NT2/D1 (cell line): ENCODE measurements around the gene MGAM2.

Experiments
- DNase-seq: peaks from one replicate; pipeline ENCODE4 v3.0.0-alpha.2; 2011; ENCODE audit warnings: low read depth, low spot score
- H3K27me3 ChIP-seq: 2 replicates; pipeline ENCODE4 v1.6.0; 2011; ENCODE audit warnings: mild to moderate bottlenecking; ENCODE audit not compliant: insufficient read length, insufficient read depth
- H3K36me3 ChIP-seq: 2 replicates; pipeline ENCODE4 v1.6.1; 2011; ENCODE audit warnings: mild to moderate bottlenecking, low read length, mixed read lengths; ENCODE audit not compliant: insufficient read depth, insufficient read length
- H3K4me1 ChIP-seq: 2 replicates; pipeline ENCODE4 v1.5.1; 2011; ENCODE audit not compliant: insufficient read depth, insufficient read length
- H3K4me3 ChIP-seq: 2 replicates; pipeline ENCODE4 v1.5.1; 2011; ENCODE audit warnings: low read depth; ENCODE audit not compliant: insufficient read length
- H3K9ac ChIP-seq: 2 replicates; pipeline ENCODE4 v1.6.0; 2011; ENCODE audit warnings: low read depth; ENCODE audit not compliant: insufficient read length
- H3K9me3 ChIP-seq: 2 replicates; pipeline ENCODE4 v1.5.1; 2011; ENCODE audit warnings: mild to moderate bottlenecking, low read length; ENCODE audit not compliant: insufficient read depth
- SUZ12 ChIP-seq: IDR thresholded peaks from 2 replicates; pipeline ENCODE4 v1.6.1; 2011; ENCODE audit not compliant: insufficient read length, insufficient read depth; ENCODE audit errors: extremely low read depth
- YY1 ChIP-seq: IDR thresholded peaks from 2 replicates; pipeline ENCODE4 v1.6.1; 2011; ENCODE audit not compliant: insufficient read length, insufficient read depth
- ZNF274 ChIP-seq: IDR thresholded peaks from 2 replicates; pipeline ENCODE4 v1.6.1; 2011; ENCODE audit warnings: mild to moderate bottlenecking, low read depth, low read length

Gene MGAM2

DNA sequence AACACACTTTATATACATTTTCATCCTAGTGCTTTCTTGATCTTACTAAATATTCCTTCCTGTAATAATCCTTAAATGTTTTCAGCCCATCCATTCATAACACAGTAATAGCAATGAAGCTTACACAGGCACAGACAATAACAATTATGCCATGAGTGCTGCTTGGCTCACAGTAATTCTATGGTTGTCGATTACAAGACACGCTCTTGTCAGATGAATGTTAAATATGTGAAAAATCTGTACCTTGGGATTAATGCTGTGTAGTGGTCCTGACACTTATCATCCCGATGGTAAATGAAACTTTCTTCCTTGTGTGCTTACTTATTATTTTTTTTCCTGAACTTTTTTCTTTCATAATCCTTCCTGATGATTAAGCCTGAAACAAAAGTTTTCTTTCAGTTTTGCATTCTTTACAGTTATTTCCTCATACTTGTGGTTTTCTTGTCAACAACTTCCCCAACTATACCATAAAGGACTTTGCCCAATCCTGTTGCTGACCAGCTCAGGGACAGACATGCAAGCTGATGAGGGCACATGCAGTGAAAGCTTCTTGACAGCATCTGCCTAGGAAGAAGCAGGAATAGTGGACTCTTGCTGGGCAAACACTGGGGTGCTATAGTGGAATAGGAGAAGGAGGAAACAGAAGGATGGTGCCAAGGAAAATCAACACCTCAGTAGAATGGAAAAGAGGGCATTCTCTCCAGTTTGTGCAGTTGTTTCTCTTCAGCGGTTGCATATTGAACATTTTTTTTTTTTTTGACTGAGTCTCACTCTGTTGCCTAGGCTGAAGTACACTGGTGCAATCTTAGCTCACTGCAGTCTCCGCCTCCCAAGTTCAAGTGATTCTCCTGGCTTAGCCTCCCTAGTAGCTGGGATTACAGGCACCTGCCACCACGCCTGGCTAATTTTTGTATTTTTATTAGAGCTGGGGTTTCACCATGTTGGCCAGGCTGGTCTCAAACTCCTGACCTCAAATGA, 6.7 kb upstream of the MGAM2 start:
- no peak for TF ChIP-seq ZNF274
- no peak for TF ChIP-seq YY1
- TF ChIP-seq SUZ12 = no peak
- no peaks in the 10 kb centered on the region for H3K9me3 ChIP-seq
- H3K4me1 ChIP-seq = no peaks in the 10 kb centered on the region
- DNase-seq = no peak
- no peak overlapping the region for H3K9ac ChIP-seq
- no peaks in the 10 kb centered on the region for H3K27me3 ChIP-seq
- H3K4me3 ChIP-seq = no peak overlapping the region
- H3K36me3 ChIP-seq = no peaks in the 10 kb centered on the region

DNA sequence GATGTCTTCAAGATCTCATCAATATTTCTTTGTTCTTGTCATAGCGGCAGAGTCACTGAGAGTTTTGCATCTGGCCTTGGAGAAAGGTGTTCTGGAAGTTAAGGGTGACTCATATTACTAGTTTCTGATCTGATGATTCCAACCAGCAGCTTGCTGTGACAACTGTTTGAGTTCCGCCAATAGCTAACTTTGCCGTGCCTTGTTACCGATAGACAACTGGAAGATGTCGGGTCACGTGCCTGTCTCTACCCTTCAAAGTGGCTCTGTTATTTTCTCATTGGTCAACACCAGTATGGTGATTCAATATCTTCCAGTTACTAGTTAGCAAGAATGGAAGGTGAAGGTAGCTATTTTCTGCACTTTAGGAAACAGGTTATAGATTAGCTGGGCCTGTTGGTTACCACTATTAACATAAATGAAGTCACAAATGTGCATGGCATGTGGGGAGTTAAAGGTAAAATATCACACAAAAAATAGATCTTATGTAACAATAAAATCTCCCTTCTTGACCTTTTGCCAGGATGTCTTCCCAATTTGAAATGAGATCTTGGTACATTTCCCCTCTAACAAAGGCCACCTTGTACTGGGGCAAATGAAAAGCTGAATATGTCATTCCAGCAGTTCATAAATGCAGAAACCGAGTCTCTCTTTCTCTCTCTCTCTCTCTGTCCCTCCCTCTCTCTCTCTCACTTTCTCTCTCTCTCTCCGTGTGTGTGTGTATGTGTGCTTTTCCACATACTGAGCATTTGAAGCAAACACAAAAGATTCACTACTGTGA, 2.6 kb upstream of the MGAM2 start:
- Histone ChIP-seq H3K4me1 (peaks cover 4% of the 10 kb centered on the region), H3K4me3 (no peak overlapping the region), H3K36me3 (no peaks in the 10 kb centered on the region), H3K27me3 (no peaks in the 10 kb centered on the region), H3K9ac (no peak overlapping the region), H3K9me3 (no peaks in the 10 kb centered on the region)
- TF ChIP-seq SUZ12 (no peak), ZNF274 (no peak), YY1 (no peak)
- no peak for DNase-seq

- Histone ChIP-seq H3K36me3 (no peaks in the 10 kb centered on the region), H3K4me3 (no peak overlapping the region), H3K4me1 (peaks cover 4% of the 10 kb centered on the region), H3K9me3 (no peaks in the 10 kb centered on the region), H3K27me3 (no peaks in the 10 kb centered on the region), H3K9ac (no peak overlapping the region)
- no peak for DNase-seq
- TF ChIP-seq ZNF274 (no peak), YY1 (no peak), SUZ12 (no peak)
These were observed 1.4 kb upstream of the MGAM2 start for GRCh38 chr7:142110098-142110497.

GRCh38 chr7:142110638-142111037, 880 bp upstream of the MGAM2 start:
- Histone ChIP-seq H3K4me3 (no peak overlapping the region), H3K4me1 (peaks cover 4% of the 10 kb centered on the region), H3K36me3 (no peaks in the 10 kb centered on the region), H3K27me3 (no peaks in the 10 kb centered on the region), H3K9ac (no peak overlapping the region), H3K9me3 (no peaks in the 10 kb centered on the region)
- no peak for DNase-seq
- TF ChIP-seq ZNF274 (no peak), YY1 (no peak), SUZ12 (no peak)

GRCh38 chr7:142112086-142112485, 568 bp downstream of the MGAM2 start:
- no peaks in the 10 kb centered on the region for H3K27me3 ChIP-seq
- no peak overlapping the region for H3K9ac ChIP-seq
- peak; percentile 59 for DNase-seq
- H3K4me1 ChIP-seq = peaks cover 4% of the 10 kb centered on the region
- H3K36me3 ChIP-seq = no peaks in the 10 kb centered on the region
- TF ChIP-seq SUZ12 = no peak
- no peak for TF ChIP-seq YY1
- TF ChIP-seq ZNF274 = no peak
- no peaks in the 10 kb centered on the region for H3K9me3 ChIP-seq
- H3K4me3 ChIP-seq = no peak overlapping the region

DNA sequence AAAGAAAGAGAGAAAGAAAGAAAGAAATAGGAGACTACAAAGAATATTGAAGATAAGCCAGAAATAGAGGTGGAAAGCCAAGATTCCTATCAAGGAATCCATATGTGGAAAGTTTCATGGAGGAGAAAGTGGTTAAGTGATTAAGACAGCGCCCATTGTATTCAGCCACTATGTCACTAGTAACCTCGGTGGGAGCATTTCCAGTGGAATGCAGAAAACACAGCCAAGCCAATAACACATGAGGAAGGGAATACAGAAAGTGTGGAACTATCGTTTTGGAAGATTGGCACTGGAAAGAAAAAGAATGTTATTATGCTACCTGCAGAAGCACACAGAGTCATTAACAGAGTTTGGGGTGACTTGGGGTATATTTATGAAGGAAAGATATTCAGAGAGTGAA, 2.7 kb downstream of the MGAM2 start:
- peaks cover 4% of the 10 kb centered on the region for H3K4me1 ChIP-seq
- no peaks in the 10 kb centered on the region for H3K27me3 ChIP-seq
- TF ChIP-seq ZNF274 (no peak), SUZ12 (no peak), YY1 (no peak)
- no peaks in the 10 kb centered on the region for H3K36me3 ChIP-seq
- no peak overlapping the region for H3K4me3 ChIP-seq
- H3K9ac ChIP-seq = no peak overlapping the region
- DNase-seq = no peak
- H3K9me3 ChIP-seq = no peaks in the 10 kb centered on the region

DNA sequence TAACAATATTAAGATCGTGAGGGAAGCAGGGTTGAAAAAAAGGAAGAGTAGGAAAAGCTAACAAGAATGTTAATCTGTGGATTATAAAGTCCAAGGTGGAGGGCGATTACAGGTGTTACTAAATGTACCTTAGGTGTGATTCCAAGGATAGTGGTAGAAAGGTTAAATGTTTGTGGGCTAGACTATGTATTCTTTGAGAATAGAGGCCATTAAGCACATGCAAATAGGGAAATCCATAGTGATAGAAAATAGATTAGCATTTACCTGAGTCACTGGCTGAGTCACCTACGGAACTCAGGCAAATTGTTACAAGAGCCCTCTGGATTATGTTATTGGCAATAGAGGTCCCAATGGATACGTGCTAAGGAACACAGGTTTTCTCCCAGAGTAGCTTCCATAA, 9.0 kb downstream of the MGAM2 start:
- Histone ChIP-seq H3K9me3 (no peaks in the 10 kb centered on the region), H3K9ac (no peak overlapping the region), H3K4me1 (no peaks in the 10 kb centered on the region), H3K36me3 (no peaks in the 10 kb centered on the region), H3K27me3 (no peaks in the 10 kb centered on the region), H3K4me3 (no peak overlapping the region)
- TF ChIP-seq YY1 = no peak
- TF ChIP-seq ZNF274 = no peak
- no peak for TF ChIP-seq SUZ12
- DNase-seq = no peak
